B cell (primary cell): ENCODE results near the gene IFIT2. TPM values are rescaled to one million over a fixed set of nuclear protein-coding genes. Genes with fewer than 3 reads are reported as not detected.

Experiments used
- ATAC-seq: fragments of 200-7000 bp; cut with Tn5 transposase; one replicate; pipeline ENCODE4 v1.10.0; 2021; ENCODE audit warnings: low read depth, mild to moderate bottlenecking, moderate number of reproducible peaks, moderate library complexity
- CTCF ChIA-PET: fragments of 350-600 bp; sonication (Branson Sonifier 250); formaldehyde crosslinking; loops from one replicate; lab custom pipeline; 2021; ENCODE audit warnings: antibody characterized with exemption, inconsistent platforms; lab: Charles Lee
- POLR2A ChIA-PET: fragments of 350-600 bp; sonication (Branson Sonifier 250); formaldehyde crosslinking; loops from one replicate; lab custom pipeline; 2021; ENCODE audit warnings: antibody characterized with exemption; lab: Charles Lee
- DNase-seq: peaks from one replicate; pipeline ENCODE4 v3.0.0; 2013
- H2AFZ ChIP-seq: 2 replicates; pipeline ENCODE4 v1.6.1; 2012; ENCODE audit warnings: mild to moderate bottlenecking, low read depth, low read length; ENCODE audit not compliant: insufficient read depth, poor library complexity, severe bottlenecking
- H3K27ac ChIP-seq, 2 donors: 1 replicate in 1 of 2; 2 replicates in 1 of 2; pipeline ENCODE4 v1.5.1; 2012 to 2013; ENCODE audit warnings: low read length in 2 of 2, mild to moderate bottlenecking in 2 of 2, moderate library complexity in 1 of 2
- H3K27me3 ChIP-seq, 4 experiments: fragments of 200-600 bp in 1 of 4; sonication (generic) in 1 of 4; replicated peaks in 1 of 4; 1 replicate in 2 of 4; 2 replicates in 2 of 4; pipeline versions ENCODE4 v1.6.1 to v1.7.0; 2013 to 2016; ENCODE audit warnings: low read length in 3 of 4, mild to moderate bottlenecking in 2 of 4, mixed read lengths in 1 of 4, moderate library complexity in 1 of 4; ENCODE audit not compliant: insufficient read depth in 4 of 4, control insufficient read depth in 3 of 4; ENCODE audit errors: control extremely low read depth in 1 of 4
- H3K36me3 ChIP-seq, 2 experiments: replicated peaks in 1 of 2; 1 replicate in 1 of 2; 2 replicates in 1 of 2; pipeline versions ENCODE4 v1.6.1 to v1.7.1; 2013; ENCODE audit warnings: low read length in 1 of 2; ENCODE audit not compliant: insufficient read depth in 2 of 2, control insufficient read depth in 1 of 2; ENCODE audit errors: control extremely low read depth in 1 of 2, extremely low read depth in 1 of 2
- H3K4me1 ChIP-seq, 2 donors: fragments of 200-600 bp in 1 of 2; sonication (generic) in 1 of 2; 1 replicate in 1 of 2; 2 replicates in 1 of 2; pipeline versions ENCODE4 v1.5.1 to v1.6.1; 2013 to 2017; ENCODE audit warnings: low read length in 2 of 2; ENCODE audit not compliant: control insufficient read depth in 2 of 2, insufficient read depth in 2 of 2
- H3K4me2 ChIP-seq: replicated peaks from 2 replicates; pipeline ENCODE3; 2012; ENCODE audit warnings: mild to moderate bottlenecking, low read depth, low read length; ENCODE audit not compliant: poor library complexity, severe bottlenecking
- H3K4me3 ChIP-seq, 5 experiments: fragments of 200-600 bp in 1 of 5; sonication (generic) in 1 of 5; 1 replicate in 3 of 5; 2 replicates in 2 of 5; pipeline versions ENCODE4 v1.5.1 to v1.7.0; 2011 to 2016; ENCODE audit warnings: low read length in 4 of 5, mild to moderate bottlenecking in 4 of 5, low read depth in 2 of 5, control low read depth in 1 of 5, moderate library complexity in 1 of 5; ENCODE audit not compliant: insufficient read depth in 1 of 5; ENCODE audit errors: control extremely low read depth in 1 of 5, extremely low read depth in 1 of 5
- H3K79me2 ChIP-seq: fragments of 200-600 bp; sonication (generic); one replicate; pipeline ENCODE4 v1.6.0; 2016; ENCODE audit warnings: low read length; ENCODE audit not compliant: control insufficient read depth, insufficient read depth
- H3K9ac ChIP-seq: fragments of 200-600 bp; sonication (generic); 2 replicates; pipeline ENCODE4 v1.6.1; 2017; ENCODE audit warnings: mild to moderate bottlenecking, low read length, moderate library complexity
- H3K9me3 ChIP-seq, 3 donors: one replicate each; pipeline versions ENCODE4 v1.6.1 to v1.7.1; 2013; ENCODE audit warnings: low read length in 2 of 3; ENCODE audit not compliant: control insufficient read depth in 2 of 3, insufficient read depth in 1 of 3; ENCODE audit errors: control extremely low read depth in 1 of 3
- H4K20me1 ChIP-seq: 2 replicates; pipeline ENCODE4 v1.6.0; 2012; ENCODE audit warnings: mild to moderate bottlenecking, low read length; ENCODE audit not compliant: insufficient read depth, control insufficient read depth, poor library complexity, severe bottlenecking
- H3K27ac Mint-ChIP-seq: one replicate; pipeline ENCODE4 v1.8.0; 2021; ENCODE audit warnings: mixed read lengths
- H3K27me3 Mint-ChIP-seq: one replicate; pipeline ENCODE4 v1.8.0; 2021; ENCODE audit warnings: mixed read lengths
- H3K4me1 Mint-ChIP-seq: one replicate; pipeline ENCODE4 v1.8.0; 2021; ENCODE audit warnings: mixed read lengths
- H3K4me3 Mint-ChIP-seq: one replicate; pipeline ENCODE4 v1.8.0; 2021; ENCODE audit warnings: mixed read lengths
- H3K9me3 Mint-ChIP-seq: one replicate; pipeline ENCODE4 v1.8.0; 2022; ENCODE audit warnings: mixed read lengths; ENCODE audit not compliant: insufficient read depth
- CTCF ChIP-seq: fragments of 200-600 bp; IDR thresholded peaks from one replicate; pipeline ENCODE4 v1.8.0; 2022; ENCODE audit warnings: antibody characterized with exemption, mild to moderate bottlenecking
- EZH2 ChIP-seq: IDR thresholded peaks from 2 replicates; pipeline ENCODE4 v1.6.1; 2012; ENCODE audit warnings: borderline replicate concordance, low read depth, mild to moderate bottlenecking, moderate library complexity, low read length; ENCODE audit not compliant: insufficient read depth, poor library complexity, severe bottlenecking
- WGBS: methylation state at CpG from one replicate; pipeline ENCODE4 v1.1.5; 2013; ENCODE audit warnings: missing lambda C conversion rate; ENCODE audit not compliant: insufficient coverage; 5-methylcytosine and 5-hydroxymethylcytosine counted together
- intact Hi-C: fragments of 100-400 bp; cut with micrococcal nuclease; formaldehyde crosslinking; loops from one replicate; pipeline ENCODE4 v1.10.0; 2022
- polyA plus RNA-seq: library from polyadenylated mRNA; depleted of rRNA; stranded (reverse); fragments of >200 nt; gene quantifications from 2 replicates; pipeline ENCODE4 v1.2.3, GENCODE V29; 2012
- total RNA-seq, 2 donors: library from RNA; stranded (reverse); fragments of 120-200 nt in 1 of 2; gene quantifications; 1 replicate in 1 of 2; 2 replicates in 1 of 2; pipeline versions ENCODE4 v1.2.3 to v1.2.4, GENCODE V29; 2013 to 2022

IFIT2 gene
- total and polyA plus RNA-seq, 2 donors (not counting 1 experiment from before 2014, with no cell fraction given): 3.6 to 12.4 TPM

GRCh38 chr10:89297791-89298190 lies 4.1 kb upstream of the IFIT2 start:
- intact Hi-C loops: no loop called here

GRCh38 chr10:89299031-89299430 lies 2.8 kb upstream of the IFIT2 start:
- H3K27me3 Mint-ChIP-seq: no peaks in the 10 kb centered on the region
- no peak for ATAC-seq
- TF ChIP-seq CTCF (no peak), EZH2 (no peak)
- ChIA-PET CTCF (no interaction called here), POLR2A (interaction anchor here (0.6 kb wide), 1 partner anchor 29 kb away, joined by 3 read pairs; the partner anchor contains the start of gene IFIT3)
- H3K27ac Mint-ChIP-seq: no peak overlapping the region
- no CpG with 5 or more reads among the region's 4 CpGs for WGBS
- H3K9me3 Mint-ChIP-seq: no peaks in the 10 kb centered on the region
- no peak overlapping the region for H3K4me3 ChIP-seq
- H3K36me3 ChIP-seq: no peaks in the 10 kb centered on the region
- H3K27ac ChIP-seq: no peak overlapping the region
- no peaks in the 10 kb centered on the region for H4K20me1 ChIP-seq
- H3K79me2 ChIP-seq: peaks cover 33% of the 10 kb centered on the region
- H3K4me2 ChIP-seq: no peak overlapping the region
- H3K4me1 ChIP-seq: peaks cover 45 to 47% of the 10 kb centered on the region in 2 donors
- H3K4me3 Mint-ChIP-seq: no peak overlapping the region
- H3K9ac ChIP-seq: no peak overlapping the region
- peaks cover 2 to 12% (median 3%) of the 10 kb centered on the region in 3 donors for H3K9me3 ChIP-seq
- no peaks in the 10 kb centered on the region for H3K27me3 ChIP-seq
- DNase-seq: no peak
- intact Hi-C loops: no loop called here
- H2AFZ ChIP-seq: no peak overlapping the region
- peaks cover 58% of the 10 kb centered on the region for H3K4me1 Mint-ChIP-seq

More at GRCh38 chr10:89297791-89298190, 4.1 kb upstream of the IFIT2 start:
- no peak overlapping the region for H2AFZ ChIP-seq
- DNase-seq (no peak), ATAC-seq (no peak)
- no peaks in the 10 kb centered on the region for H3K36me3 ChIP-seq
- peaks cover 2 to 12% (median 3%) of the 10 kb centered on the region in 3 donors for H3K9me3 ChIP-seq
- no peak overlapping the region for H3K4me3 Mint-ChIP-seq
- H3K27me3 ChIP-seq: no peaks in the 10 kb centered on the region
- CTCF ChIA-PET: no interaction called here
- TF ChIP-seq EZH2 (no peak), CTCF (no peak)
- no peak overlapping the region for H3K4me2 ChIP-seq
- no peak overlapping the region for H3K9ac ChIP-seq
- H3K27me3 Mint-ChIP-seq: no peaks in the 10 kb centered on the region
- WGBS: 100% methylated on average over 2 of the region's 5 CpGs
- no peaks in the 10 kb centered on the region for H3K9me3 Mint-ChIP-seq
- no peak overlapping the region for H3K4me3 ChIP-seq
- peaks cover 46% of the 10 kb centered on the region for H3K4me1 Mint-ChIP-seq
- H4K20me1 ChIP-seq: no peaks in the 10 kb centered on the region
- POLR2A ChIA-PET: no interaction called here
- no peak overlapping the region for H3K27ac ChIP-seq
- peaks cover 33 to 36% of the 10 kb centered on the region in 2 donors for H3K4me1 ChIP-seq
- no peak overlapping the region for H3K27ac Mint-ChIP-seq
- H3K79me2 ChIP-seq: peaks cover 21% of the 10 kb centered on the region
